ENCODE data around the gene ADARB2. TPM values are rescaled to one million over a fixed set of nuclear protein-coding genes. Genes with fewer than 3 reads are reported as not detected.

Gene ADARB2
- total and polyA plus RNA-seq, 11 donors: 0.07 to 1.2 (median 0.28) TPM; not detected in 4

- ATAC-seq (no peak), DNase-seq (no peak)
- H3K9me3 ChIP-seq: peaks cover 0 to 4% (median 0%) of the 10 kb centered on the region in 12 donors
- peaks cover 0 to 10% (median 0%) of the 10 kb centered on the region in 9 donors for H3K27me3 ChIP-seq
- no peaks in the 10 kb centered on the region for H3K4me1 ChIP-seq
- H3K27ac ChIP-seq: no peak overlapping the region
- no peaks in the 10 kb centered on the region for H3K36me3 ChIP-seq
- TF ChIP-seq POLR2A (IDR thresholded peaks at IDR 0.05): no peak
- 81 to 84% (median 83%) methylated on average over 20 of the region's 20 CpGs for WGBS, 4 donors
- intact Hi-C loops (cut with DNase I): no loop called here
- H3K4me3 ChIP-seq: no peak overlapping the region
These were observed 138.8 kb downstream of the ADARB2 start for GRCh38 chr10:1598393-1599153.

GRCh38 chr10:1597370-1598146 lies 139.8 kb downstream of the ADARB2 start:
- Histone ChIP-seq H3K27ac (no peak overlapping the region), H3K4me3 (no peak overlapping the region), H3K4me1 (no peaks in the 10 kb centered on the region), H3K36me3 (no peaks in the 10 kb centered on the region), H3K9me3 (peaks cover 0 to 4% (median 0%) of the 10 kb centered on the region in 12 donors), H3K27me3 (peaks cover 0 to 10% (median 0%) of the 10 kb centered on the region in 9 donors)
- ATAC-seq (no peak), DNase-seq (no peak)
- 90 to 95% (median 91%) methylated on average over 1 of the region's 1 CpG for WGBS, 4 donors
- no peak for TF ChIP-seq POLR2A (IDR thresholded peaks at IDR 0.05)
- TF ChIP-seq, protein P1, sequence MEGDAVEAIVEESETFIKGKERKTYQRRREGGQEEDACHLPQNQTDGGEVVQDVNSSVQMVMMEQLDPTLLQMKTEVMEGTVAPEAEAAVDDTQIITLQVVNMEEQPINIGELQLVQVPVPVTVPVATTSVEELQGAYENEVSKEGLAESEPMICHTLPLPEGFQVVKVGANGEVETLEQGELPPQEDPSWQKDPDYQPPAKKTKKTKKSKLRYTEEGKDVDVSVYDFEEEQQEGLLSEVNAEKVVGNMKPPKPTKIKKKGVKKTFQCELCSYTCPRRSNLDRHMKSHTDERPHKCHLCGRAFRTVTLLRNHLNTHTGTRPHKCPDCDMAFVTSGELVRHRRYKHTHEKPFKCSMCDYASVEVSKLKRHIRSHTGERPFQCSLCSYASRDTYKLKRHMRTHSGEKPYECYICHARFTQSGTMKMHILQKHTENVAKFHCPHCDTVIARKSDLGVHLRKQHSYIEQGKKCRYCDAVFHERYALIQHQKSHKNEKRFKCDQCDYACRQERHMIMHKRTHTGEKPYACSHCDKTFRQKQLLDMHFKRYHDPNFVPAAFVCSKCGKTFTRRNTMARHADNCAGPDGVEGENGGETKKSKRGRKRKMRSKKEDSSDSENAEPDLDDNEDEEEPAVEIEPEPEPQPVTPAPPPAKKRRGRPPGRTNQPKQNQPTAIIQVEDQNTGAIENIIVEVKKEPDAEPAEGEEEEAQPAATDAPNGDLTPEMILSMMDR (IDR thresholded peaks at IDR 0.05): no peak
- intact Hi-C loops (cut with DNase I): no loop called here

DNA sequence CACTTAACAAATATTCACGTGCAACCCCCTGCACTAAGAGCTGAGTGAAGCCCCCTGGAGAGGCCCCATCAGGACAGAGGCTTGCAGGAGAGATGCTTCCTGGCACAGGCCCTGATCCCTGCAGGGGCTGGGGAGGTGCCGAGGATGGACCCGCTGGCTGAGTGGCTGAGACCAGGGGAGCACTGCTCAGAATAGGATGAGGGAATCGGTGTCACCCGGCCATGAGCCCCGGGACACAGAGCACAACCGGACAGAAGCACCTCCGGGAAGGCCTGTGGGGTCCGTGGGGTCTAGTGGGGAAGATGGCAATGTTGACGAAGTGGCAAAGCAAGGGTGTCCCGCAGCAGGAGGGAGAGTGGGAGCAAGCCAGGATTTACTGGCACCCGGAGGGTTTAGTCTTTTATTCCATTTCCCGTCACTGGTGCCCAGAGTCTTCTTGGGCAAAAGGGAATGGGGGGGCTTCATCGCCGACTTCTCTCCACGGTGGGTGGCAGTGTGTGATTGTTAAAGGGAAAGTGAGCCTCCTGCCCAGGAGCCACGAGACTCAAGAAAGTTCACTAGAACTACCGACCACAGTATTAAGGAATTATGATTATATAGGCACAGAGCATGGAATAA lies 140.7 kb downstream of the ADARB2 start:
- H3K4me3 ChIP-seq: no peak overlapping the region
- H3K36me3 ChIP-seq: no peaks in the 10 kb centered on the region
- no peaks in the 10 kb centered on the region for H3K4me1 ChIP-seq
- no peak overlapping the region for H3K27ac ChIP-seq
- DNase-seq (no peak), ATAC-seq (no peak)
- intact Hi-C loops (cut with DNase I): no loop called here
- WGBS, 4 donors: 73 to 84% (median 77%) methylated on average over 18 of the region's 18 CpGs
- H3K9me3 ChIP-seq: peaks cover 0 to 4% (median 0%) of the 10 kb centered on the region in 12 donors
- no peak for TF ChIP-seq POLR2A (IDR thresholded peaks at IDR 0.05)
- TF ChIP-seq, protein P1 (IDR thresholded peaks at IDR 0.05): no peak
- H3K27me3 ChIP-seq: peaks cover 0 to 10% (median 0%) of the 10 kb centered on the region in 9 donors

GRCh38 chr10:1595726-1596125 lies 141.6 kb downstream of the ADARB2 start:
- 74 to 81% (median 77%) methylated on average over 5 of the region's 5 CpGs for WGBS, 4 donors
- peaks cover 0 to 4% (median 0%) of the 10 kb centered on the region in 12 donors for H3K9me3 ChIP-seq

More at GRCh38 chr10:1595726-1596125, 141.6 kb downstream of the ADARB2 start:
- intact Hi-C loops (cut with DNase I): no loop called here
- TF ChIP-seq POLR2A (IDR thresholded peaks at IDR 0.05): no peak
- TF ChIP-seq, protein P1 (IDR thresholded peaks at IDR 0.05): no peak
- DNase-seq (no peak), ATAC-seq (no peak)
- Histone ChIP-seq H3K27me3 (peaks cover 0 to 10% (median 0%) of the 10 kb centered on the region in 9 donors), H3K36me3 (no peaks in the 10 kb centered on the region), H3K27ac (no peak overlapping the region), H3K4me3 (no peak overlapping the region), H3K4me1 (no peaks in the 10 kb centered on the region)
